ENCODE results near the gene EZH1.

EZH1 gene

GRCh38 chr17:42740699-42741098, 4.1 kb downstream of the EZH1 start:
- TF ChIP-seq, protein P1, sequence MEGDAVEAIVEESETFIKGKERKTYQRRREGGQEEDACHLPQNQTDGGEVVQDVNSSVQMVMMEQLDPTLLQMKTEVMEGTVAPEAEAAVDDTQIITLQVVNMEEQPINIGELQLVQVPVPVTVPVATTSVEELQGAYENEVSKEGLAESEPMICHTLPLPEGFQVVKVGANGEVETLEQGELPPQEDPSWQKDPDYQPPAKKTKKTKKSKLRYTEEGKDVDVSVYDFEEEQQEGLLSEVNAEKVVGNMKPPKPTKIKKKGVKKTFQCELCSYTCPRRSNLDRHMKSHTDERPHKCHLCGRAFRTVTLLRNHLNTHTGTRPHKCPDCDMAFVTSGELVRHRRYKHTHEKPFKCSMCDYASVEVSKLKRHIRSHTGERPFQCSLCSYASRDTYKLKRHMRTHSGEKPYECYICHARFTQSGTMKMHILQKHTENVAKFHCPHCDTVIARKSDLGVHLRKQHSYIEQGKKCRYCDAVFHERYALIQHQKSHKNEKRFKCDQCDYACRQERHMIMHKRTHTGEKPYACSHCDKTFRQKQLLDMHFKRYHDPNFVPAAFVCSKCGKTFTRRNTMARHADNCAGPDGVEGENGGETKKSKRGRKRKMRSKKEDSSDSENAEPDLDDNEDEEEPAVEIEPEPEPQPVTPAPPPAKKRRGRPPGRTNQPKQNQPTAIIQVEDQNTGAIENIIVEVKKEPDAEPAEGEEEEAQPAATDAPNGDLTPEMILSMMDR (IDR thresholded peaks at IDR 0.05; ENCODE audit: control insufficient read depth, extremely low read depth, insufficient read depth) = no peak
- H3K4me3 ChIP-seq (ENCODE audit: low read depth, low read length) = no peak overlapping the region
- no peak for DNase-seq (ENCODE audit: low read depth)

- TF ChIP-seq, protein P1 (IDR thresholded peaks at IDR 0.05; ENCODE audit: control insufficient read depth, extremely low read depth, insufficient read depth) = no peak
- no peak for DNase-seq (ENCODE audit: low read depth)
- no peak overlapping the region for H3K4me3 ChIP-seq (ENCODE audit: low read depth, low read length)
Measured at GRCh38 chr17:42725143-42725542, 19.7 kb downstream of the EZH1 start.

GRCh38 chr17:42723636-42724035, 21.2 kb downstream of the EZH1 start:
- H3K4me3 ChIP-seq (ENCODE audit: low read depth, low read length) = no peak overlapping the region
- TF ChIP-seq, protein P1 (IDR thresholded peaks at IDR 0.05; ENCODE audit: control insufficient read depth, extremely low read depth, insufficient read depth) = no peak
- no peak for DNase-seq (ENCODE audit: low read depth)

GRCh38 chr17:42720996-42721583, 23.8 kb downstream of the EZH1 start:
- DNase-seq (ENCODE audit: low read depth) = no peak
- no peak overlapping the region for H3K4me3 ChIP-seq (ENCODE audit: low read depth, low read length)
- TF ChIP-seq, protein P1 (IDR thresholded peaks at IDR 0.05; ENCODE audit: control insufficient read depth, extremely low read depth, insufficient read depth) = peak; percentile 73

- no peak overlapping the region for H3K4me3 ChIP-seq (ENCODE audit: low read depth, low read length)
- no peak for DNase-seq (ENCODE audit: low read depth)
- TF ChIP-seq, protein P1 (IDR thresholded peaks at IDR 0.05; ENCODE audit: control insufficient read depth, extremely low read depth, insufficient read depth) = no peak
Measured at GRCh38 chr17:42709561-42709960, 35.3 kb downstream of the EZH1 start.

DNA sequence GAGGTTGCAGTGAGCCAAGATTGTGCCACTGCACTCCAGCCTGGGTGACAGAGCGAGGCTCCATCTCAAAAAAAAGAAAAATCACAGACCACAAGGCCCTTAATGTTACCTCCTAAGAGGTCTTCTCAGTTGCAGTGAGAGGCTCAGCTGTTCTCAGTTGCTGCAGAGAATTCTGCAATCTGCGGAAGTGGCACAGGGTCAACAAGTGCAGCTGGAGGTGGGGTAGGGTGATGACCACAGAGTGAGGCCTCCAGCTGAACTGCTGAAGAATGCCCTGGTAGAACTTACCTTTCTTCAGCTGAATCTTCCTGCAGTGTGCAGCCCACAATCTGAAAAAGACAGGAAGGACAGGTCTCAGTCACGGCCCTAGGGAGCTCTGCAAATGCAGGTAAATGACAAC, 36.3 kb downstream of the EZH1 start:
- TF ChIP-seq, protein P1 (IDR thresholded peaks at IDR 0.05; ENCODE audit: control insufficient read depth, extremely low read depth, insufficient read depth) = no peak
- H3K4me3 ChIP-seq (ENCODE audit: low read depth, low read length) = no peak overlapping the region
- DNase-seq (ENCODE audit: low read depth) = no peak

DNA sequence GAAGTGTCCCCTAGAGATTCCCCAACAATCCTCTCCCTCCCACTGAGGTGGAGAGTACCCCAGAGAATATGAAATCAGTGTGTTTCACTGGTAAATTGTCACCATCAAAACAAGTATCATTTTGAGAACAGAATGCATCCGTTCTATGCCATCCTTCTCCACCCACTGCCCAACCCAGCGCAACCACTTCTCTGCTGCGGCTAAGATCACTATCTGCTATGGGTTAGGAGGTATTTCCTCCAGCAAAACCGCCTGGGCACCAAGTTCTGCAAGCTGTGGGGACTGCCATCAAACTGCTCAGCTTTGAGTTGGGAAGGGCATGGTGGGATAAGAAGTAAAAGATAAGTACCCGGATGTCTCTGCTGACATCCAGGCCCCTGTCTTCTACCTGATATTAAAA, 38.1 kb downstream of the EZH1 start:
- no peak overlapping the region for H3K4me3 ChIP-seq (ENCODE audit: low read depth, low read length)
- no peak for DNase-seq (ENCODE audit: low read depth)
- TF ChIP-seq, protein P1 (IDR thresholded peaks at IDR 0.05; ENCODE audit: control insufficient read depth, extremely low read depth, insufficient read depth) = no peak

All from LNCaP clone FGC (cell line).